Fibroblast of villous mesenchyme (primary cell): Measurements from ENCODE around the gene SAMD13. TPM values are rescaled to one million over a fixed set of nuclear protein-coding genes. Genes with fewer than 3 reads are reported as not detected.

ENCODE experiments used
- DNase-seq: peaks from one replicate; pipeline ENCODE4 v3.0.0-alpha.2; 2010; ENCODE audit warnings: low read depth
- H3K4me3 ChIP-seq: 2 replicates; pipeline ENCODE4 v1.5.1; 2011; ENCODE audit warnings: low read depth, mild to moderate bottlenecking, low read length
- CTCF ChIP-seq: IDR thresholded peaks from 2 replicates; pipeline ENCODE4 v1.5.1; 2012; ENCODE audit warnings: low read depth, mild to moderate bottlenecking, low read length; ENCODE audit not compliant: insufficient read depth
- total RNA-seq: library from RNA; depleted of rRNA; stranded (reverse); fragments of >200 nt; gene quantifications from 2 replicates; pipeline ENCODE4 v1.2.3, GENCODE V29; 2012

The SAMD13 gene
- total RNA-seq = under 0.01 and 0.64 TPM in 2 replicates

- H3K4me3 ChIP-seq = no peak within 1 kb of the TSS
Measured at GRCh38 chr1:84301004-84301784, at the start of gene SAMD13. Gene SAMD13 (plus strand): TSS chr1:84301708. CDS start chr1:84303235, 1,527 bp downstream.

GRCh38 chr1:84253036-84253435 is 48.5 kb upstream of the SAMD13 start:
- DNase-seq = peak; percentile 30
- no peak overlapping the region for H3K4me3 ChIP-seq
- TF ChIP-seq CTCF = no peak

More at GRCh38 chr1:84301004-84301784, at the start of gene SAMD13:
- DNase-seq = peak; percentile 43
- TF ChIP-seq CTCF = no peak

GRCh38 chr1:84253891-84254290 is 47.6 kb upstream of the SAMD13 start:
- peak; percentile 81 for DNase-seq
- no peak overlapping the region for H3K4me3 ChIP-seq
- TF ChIP-seq CTCF = no peak

- no peak for DNase-seq
- TF ChIP-seq CTCF = no peak
- H3K4me3 ChIP-seq = no peak overlapping the region
Measured at GRCh38 chr1:84254703-84255238, 46.7 kb upstream of the SAMD13 start.

- DNase-seq = no peak
- no peak overlapping the region for H3K4me3 ChIP-seq
- TF ChIP-seq CTCF = no peak
Measured at GRCh38 chr1:84255582-84255981, 45.9 kb upstream of the SAMD13 start.

- no peak for TF ChIP-seq CTCF
- DNase-seq = no peak
- H3K4me3 ChIP-seq = no peak overlapping the region
Measured at GRCh38 chr1:84257617-84258016, 43.9 kb upstream of the SAMD13 start.
